GM20000 (cell line): ENCODE data around the gene ZNF821.
A peak's percentile ranks its signal among the peaks of the same experiment; 100 is the strongest.

ENCODE experiments used
- DNase-seq: peaks from one replicate; pipeline ENCODE4 v3.0.0; 2012; ENCODE audit warnings: low spot score
- TF ChIP-seq, protein P1 (sequence below): IDR thresholded peaks from 2 replicates; pipeline ENCODE4 v1.5.1; 2012; ENCODE audit warnings: mild to moderate bottlenecking, control low read depth; ENCODE audit errors: extremely low read depth, missing control alignments

ZNF821 gene

GRCh38 chr16:71902656-71903365 is 18.8 kb upstream of the ZNF821 start:
- DNase-seq, result no peak
- TF ChIP-seq, protein P1, sequence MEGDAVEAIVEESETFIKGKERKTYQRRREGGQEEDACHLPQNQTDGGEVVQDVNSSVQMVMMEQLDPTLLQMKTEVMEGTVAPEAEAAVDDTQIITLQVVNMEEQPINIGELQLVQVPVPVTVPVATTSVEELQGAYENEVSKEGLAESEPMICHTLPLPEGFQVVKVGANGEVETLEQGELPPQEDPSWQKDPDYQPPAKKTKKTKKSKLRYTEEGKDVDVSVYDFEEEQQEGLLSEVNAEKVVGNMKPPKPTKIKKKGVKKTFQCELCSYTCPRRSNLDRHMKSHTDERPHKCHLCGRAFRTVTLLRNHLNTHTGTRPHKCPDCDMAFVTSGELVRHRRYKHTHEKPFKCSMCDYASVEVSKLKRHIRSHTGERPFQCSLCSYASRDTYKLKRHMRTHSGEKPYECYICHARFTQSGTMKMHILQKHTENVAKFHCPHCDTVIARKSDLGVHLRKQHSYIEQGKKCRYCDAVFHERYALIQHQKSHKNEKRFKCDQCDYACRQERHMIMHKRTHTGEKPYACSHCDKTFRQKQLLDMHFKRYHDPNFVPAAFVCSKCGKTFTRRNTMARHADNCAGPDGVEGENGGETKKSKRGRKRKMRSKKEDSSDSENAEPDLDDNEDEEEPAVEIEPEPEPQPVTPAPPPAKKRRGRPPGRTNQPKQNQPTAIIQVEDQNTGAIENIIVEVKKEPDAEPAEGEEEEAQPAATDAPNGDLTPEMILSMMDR, result no peak

- TF ChIP-seq, protein P1, result no peak
Observed at GRCh38 chr16:71899171-71899570, 15.2 kb upstream of the ZNF821 start.

DNA sequence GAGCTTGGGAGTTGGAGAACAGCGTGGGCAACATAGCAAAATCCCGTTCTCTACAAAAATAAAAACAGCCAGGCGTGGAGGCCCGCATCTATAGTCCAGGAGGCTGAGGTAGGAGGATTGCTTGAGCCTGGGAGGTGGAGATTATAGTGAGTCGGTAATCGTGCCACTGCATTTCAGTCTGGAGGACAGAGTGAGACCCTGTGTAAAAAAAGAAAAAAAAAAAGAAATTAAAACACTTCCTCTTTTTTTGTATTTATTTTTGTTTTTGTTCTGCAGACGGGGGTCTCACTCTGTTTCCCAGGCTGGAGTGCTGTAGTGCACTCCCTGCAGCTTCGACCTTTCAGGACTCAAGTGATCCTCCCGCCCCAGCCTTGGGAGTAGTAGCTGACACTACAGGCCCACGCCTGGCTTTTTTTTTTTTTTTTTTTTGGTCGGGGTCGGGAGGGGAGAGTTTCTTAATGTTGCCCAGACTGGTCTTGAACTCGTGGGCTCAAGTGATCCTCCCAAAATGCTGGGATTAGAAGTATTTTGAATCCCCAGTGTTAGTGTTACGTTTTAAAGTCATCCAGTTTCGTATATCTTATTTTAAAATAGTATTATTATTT is 12.9 kb upstream of the ZNF821 start:
- no peak for DNase-seq
- TF ChIP-seq, protein P1, result no peak

More at GRCh38 chr16:71899171-71899570, 15.2 kb upstream of the ZNF821 start:
- no peak for DNase-seq

DNA sequence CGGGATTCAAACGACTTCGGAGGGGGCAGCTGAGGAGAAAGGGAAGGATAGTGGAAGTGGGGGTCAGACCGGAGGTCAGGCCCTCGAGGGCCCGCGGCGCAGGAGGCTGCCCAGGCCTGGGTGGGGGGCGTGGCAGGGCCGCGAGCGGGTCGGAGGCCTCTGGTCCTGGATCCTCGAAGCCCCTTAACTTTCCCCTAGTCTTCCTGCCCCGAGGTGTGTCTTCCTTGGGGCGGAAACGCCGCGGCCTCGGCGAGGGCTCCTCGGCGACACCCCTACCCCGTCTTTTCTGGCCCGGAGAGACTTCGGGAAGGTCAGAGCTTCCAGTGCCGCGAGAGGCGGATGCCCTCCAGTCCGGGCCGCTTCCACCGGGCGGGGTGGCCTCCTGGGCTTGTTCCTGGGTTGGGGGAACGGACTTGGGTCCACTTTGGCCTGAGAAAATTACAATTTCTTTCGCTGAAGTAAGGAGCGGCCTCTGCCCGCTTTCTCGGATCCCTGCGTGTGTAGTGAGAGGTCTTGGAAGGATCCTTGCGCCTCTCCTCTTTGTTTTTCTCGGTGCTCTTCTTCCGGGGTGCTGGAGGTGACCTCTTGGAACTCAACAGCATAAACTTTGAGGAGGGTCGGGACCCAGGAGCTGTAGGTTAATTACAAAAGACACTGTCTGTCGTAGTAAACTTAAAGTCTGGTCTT is 11.8 kb upstream of the ZNF821 start:
- TF ChIP-seq, protein P1, result no peak
- DNase-seq, result peak; percentile 50

DNA sequence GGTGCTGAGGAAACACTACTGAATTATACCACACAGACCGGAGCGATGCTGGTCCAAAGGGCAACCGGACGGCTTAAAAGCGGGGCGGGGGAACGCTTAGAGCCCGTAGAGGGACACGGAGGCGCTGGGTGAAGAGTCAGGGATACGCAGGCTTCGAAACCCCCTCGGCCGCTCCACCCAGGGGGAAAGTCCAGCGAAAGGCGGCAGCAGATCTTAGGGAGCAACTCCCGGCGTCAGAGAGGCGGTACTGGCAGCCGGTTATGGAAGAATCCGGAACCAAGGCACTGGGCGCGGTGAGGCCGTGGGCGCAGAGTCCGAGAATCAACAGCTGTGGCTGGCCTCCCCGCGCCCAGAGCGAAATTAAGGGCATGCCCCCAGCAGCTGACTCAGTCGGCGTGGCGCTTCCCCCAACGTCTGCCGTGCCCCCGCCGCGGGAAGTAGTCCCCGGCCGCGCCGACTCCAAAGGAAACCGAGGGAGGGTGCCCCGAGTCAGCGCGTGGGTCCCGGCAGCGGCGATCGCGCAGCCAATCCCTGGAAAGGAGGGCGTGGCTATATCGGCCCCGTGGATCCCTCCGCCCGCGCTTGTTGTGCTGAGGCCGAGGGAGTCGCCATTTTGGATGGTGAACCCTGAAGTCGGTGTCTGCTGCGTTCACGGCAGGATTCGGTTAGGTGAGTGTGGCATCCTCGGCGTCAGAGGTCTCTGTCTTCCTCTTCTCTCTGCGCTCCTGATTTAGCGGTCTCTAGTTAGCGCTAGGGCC is 11.1 kb upstream of the ZNF821 start, which contains the start of gene IST1:
TSS of gene IST1 (plus strand) at position 611 of the 758 bp plus-strand sequence. CDS start 20,110 bp downstream, outside the sequence.
- TF ChIP-seq, protein P1, result no peak
- DNase-seq, result peak; percentile 97

- TF ChIP-seq, protein P1, result peak; percentile 23
- DNase-seq, result no peak
Observed at GRCh38 chr16:71894229-71894920, 10.4 kb upstream of the ZNF821 start.
